ENCODE results near the gene RAB19. TPM values are rescaled to one million over a fixed set of nuclear protein-coding genes. Genes with fewer than 3 reads are reported as not detected.

Gene RAB19
- total and polyA plus RNA-seq, 2 of the 8 experiments (the other 6 are each of a cell fraction or from before 2014, with no cell fraction given), result 9.8 to 11.0 TPM

- no peak overlapping the region for H2BK120ac ChIP-seq (replicated peaks; ENCODE audit: low read depth, low read length)
- H3K79me1 ChIP-seq (ENCODE audit: low read depth, low read length), result no peaks in the 10 kb centered on the region
- peaks cover 0 to 3% (median 0%) of the 10 kb centered on the region in 4 experiments; a peak in 2 of 8 replicates for H3K36me3 ChIP-seq (ENCODE audit: control insufficient read depth in 2 of 4, insufficient read depth in 4 of 4, low read length in 3 of 4)
- no peak overlapping the region for H3K56ac ChIP-seq (replicated peaks; ENCODE audit: insufficient read length, low read depth, low read length)
- H4K8ac ChIP-seq (ENCODE audit: extremely low read depth, insufficient read depth, low read length), result no peak overlapping the region
- DNase-seq (ENCODE audit: low read depth in 1 of 2, low spot score in 2 of 2) (no peak), FAIRE-seq (no peak)
- ChIA-PET CTCF (ENCODE audit: partially characterized antibody) (interaction anchor here (1.2 kb wide), 1 partner anchor 18 kb away, joined by 3 read pairs; no protein-coding TSS in a partner anchor), POLR2A (ENCODE audit: partially characterized antibody) (no interaction called here)
- H3K23me2 ChIP-seq (ENCODE audit: low read depth, low read length), result no peaks in the 10 kb centered on the region
- H3K27me3 ChIP-seq (replicated peaks in 1 of 4; ENCODE audit: control insufficient read depth in 3 of 4, extremely low read depth in 1 of 4, insufficient read depth in 3 of 4, low read length in 3 of 4), result no peaks in the 10 kb centered on the region
- H3K23ac ChIP-seq (ENCODE audit: insufficient read length), result no peak overlapping the region
- no peak overlapping the region for H2AFZ ChIP-seq (ENCODE audit: low read length)
- no peaks in the 10 kb centered on the region for H3K4me1 ChIP-seq (replicated peaks in 1 of 4; ENCODE audit: control insufficient read depth in 3 of 4, insufficient read depth in 4 of 4, low read length in 3 of 4)
- no peak overlapping the region for H4K5ac ChIP-seq (ENCODE audit: insufficient read length, low read depth, low read length)
- no peak overlapping the region for H3K4me3 ChIP-seq (ENCODE audit: extremely low read depth in 1 of 4, insufficient read depth in 2 of 4, low read depth in 3 of 4, low read length in 4 of 4)
- 100% methylated on average over 5 of the region's 6 CpGs; no CpG with 5 or more reads in 1 of the 2 experiments for WGBS, 2 experiments (ENCODE audit: extremely low coverage in 1 of 2, insufficient coverage in 1 of 2, insufficient read length in 1 of 2, insufficient replicate concordance in 2 of 2, low coverage in 1 of 2, low lambda C conversion rate in 2 of 2, missing lambda C conversion rate in 1 of 2)
- no peaks in the 10 kb centered on the region for H4K20me1 ChIP-seq (replicated peaks in 1 of 2; ENCODE audit: control insufficient read depth in 1 of 2, insufficient read depth in 2 of 2, low read length in 2 of 2)
- no peak overlapping the region for H3K27ac ChIP-seq (ENCODE audit: low read depth, low read length)
- no peaks in the 10 kb centered on the region for H3K79me2 ChIP-seq (ENCODE audit: control insufficient read depth in 1 of 2, insufficient read depth in 2 of 2, low read length in 2 of 2)
- no peak overlapping the region for H3K18ac ChIP-seq (ENCODE audit: extremely low read depth, low read length)
- H3K4ac ChIP-seq (replicated peaks; ENCODE audit: insufficient read length, low read depth, low read length), result no peak overlapping the region
- H2BK5ac ChIP-seq (ENCODE audit: low read depth, low read length), result no peak overlapping the region
- no peak overlapping the region for H2BK15ac ChIP-seq (ENCODE audit: low read length)
- no peak overlapping the region for H3K14ac ChIP-seq (ENCODE audit: insufficient read length)
- TF ChIP-seq NANOG (IDR thresholded peaks at IDR 0.05; ENCODE audit: insufficient read depth, low read depth, low read length, poor library complexity, severe bottlenecking) (no peak), SIX5 (IDR thresholded peaks at IDR 0.05; ENCODE audit: low read depth, low read length) (no peak), NRF1 (IDR thresholded peaks at IDR 0.05; ENCODE audit: low read depth, low read length) (no peak), RNF2 (IDR thresholded peaks at IDR 0.05; ENCODE audit: borderline replicate concordance, low read depth, low read length, missing control alignments, poor library complexity, severe bottlenecking) (no peak), USF2 (IDR thresholded peaks at IDR 0.05; ENCODE audit: low read length) (no peak), TCF12 (IDR thresholded peaks at IDR 0.05; ENCODE audit: low read depth, low read length) (no peak), RAD21 (IDR thresholded peaks at IDR 0.05 in 1 of 2, conservative IDR thresholded peaks at IDR 0.05 in 1 of 2; ENCODE audit: low read depth in 2 of 2, low read length in 2 of 2) (no peak)
- no peak overlapping the region for H2BK12ac ChIP-seq (ENCODE audit: low read depth, low read length)
- H2AK5ac ChIP-seq (ENCODE audit: low read depth, low read length), result no peak overlapping the region
- H3K9me3 ChIP-seq (ENCODE audit: insufficient read depth in 2 of 2, low read depth in 1 of 2, low read length in 1 of 2), result peaks cover 0 to 3% of the 10 kb centered on the region in 2 experiments; a peak in 1 of 4 replicates
- H3K4me2 ChIP-seq (ENCODE audit: insufficient read depth in 1 of 2, low read depth in 2 of 2, low read length in 2 of 2), result no peak overlapping the region
- no peak overlapping the region for H2BK20ac ChIP-seq (ENCODE audit: low read length)
- H4K91ac ChIP-seq (replicated peaks; ENCODE audit: insufficient read length, low read length), result no peak overlapping the region
- no peak overlapping the region for H3K9ac ChIP-seq (replicated peaks in 1 of 4; ENCODE audit: extremely low read depth in 1 of 4, low read depth in 3 of 4, low read length in 3 of 4)
Observed at GRCh38 chr7:140426130-140426529, 22.3 kb downstream of the RAB19 start.

Measured in H1 (cell line).